GM12891 (cell line): Measurements from ENCODE around the gene FASTKD1.

Experiments used
- PAX5 ChIP-seq: IDR thresholded peaks from 2 replicates; pipeline ENCODE4 v1.6.1; 2011; ENCODE audit warnings: low read length, moderate library complexity, mild to moderate bottlenecking; ENCODE audit not compliant: insufficient read depth, severe bottlenecking
- POLR2A ChIP-seq: IDR thresholded peaks from 2 replicates; pipeline ENCODE4 v1.6.1; 2011; ENCODE audit warnings: low read depth, low read length, control low read depth
- POLR2AphosphoS5 ChIP-seq: IDR thresholded peaks from 2 replicates; pipeline ENCODE4 v1.6.1; 2011; ENCODE audit warnings: low read depth, low read length, control low read depth
- POU2F2 ChIP-seq: IDR thresholded peaks from 2 replicates; pipeline ENCODE4 v1.6.1; 2011; ENCODE audit warnings: low read depth, mild to moderate bottlenecking, control low read depth, low read length, moderate library complexity
- SPI1 ChIP-seq: IDR thresholded peaks from 2 replicates; pipeline ENCODE4 v1.6.1; 2011; ENCODE audit warnings: low read depth, low read length, control low read depth
- TAF1 ChIP-seq: IDR thresholded peaks from 2 replicates; pipeline ENCODE4 v1.6.1; 2011; ENCODE audit warnings: low read depth, low read length, control low read depth

DNA sequence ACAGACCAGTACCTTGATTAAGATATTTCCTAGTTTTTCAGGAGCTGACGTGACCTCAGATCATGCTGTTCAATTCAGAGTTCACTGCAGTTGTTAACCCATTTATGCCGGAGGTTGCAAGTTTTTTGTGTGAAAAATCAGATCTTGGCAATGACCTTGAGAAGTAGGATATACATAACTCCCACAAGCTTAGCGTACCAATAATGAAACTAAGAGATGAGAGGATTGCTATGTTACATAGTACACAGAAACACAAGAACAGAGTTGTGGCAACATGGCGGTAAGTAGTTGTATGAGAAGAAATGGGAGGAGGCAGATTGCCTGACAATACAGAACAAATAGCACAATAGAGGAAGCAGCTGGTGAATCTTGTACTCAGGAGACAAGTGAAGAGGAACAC is 49.6 kb upstream of the FASTKD1 start:
- TF ChIP-seq POLR2A (no peak), POLR2AphosphoS5 (no peak), PAX5 (no peak), TAF1 (no peak), SPI1 (no peak), POU2F2 (no peak)
